ENCODE results near the gene RFWD3. TPM values are rescaled to one million over a fixed set of nuclear protein-coding genes. Genes with fewer than 3 reads are reported as not detected.

RFWD3 gene
- total RNA-seq, 1 donor from 2014 or later, result 34.3 TPM

- Histone ChIP-seq H3K4me1 (ENCODE audit: insufficient read depth, low read length) (peaks cover 7% of the 10 kb centered on the region), H3K9me3 (ENCODE audit: insufficient read depth, low read depth, low read length) (no peaks in the 10 kb centered on the region), H3K27ac (ENCODE audit: low read depth, low read length) (no peak overlapping the region), H3K4me3 (ENCODE audit: insufficient read depth, low read depth, low read length) (no peak overlapping the region), H3K36me3 (ENCODE audit: insufficient read depth, low read length) (peaks cover 28% of the 10 kb centered on the region), H3K27me3 (ENCODE audit: insufficient read depth, low read length) (no peaks in the 10 kb centered on the region), H3K4me2 (ENCODE audit: low read length) (no peak overlapping the region), H4K20me1 (ENCODE audit: insufficient read depth, low read length) (peaks cover 38% of the 10 kb centered on the region), H3K9ac (ENCODE audit: low read length) (no peak overlapping the region), H3K79me2 (ENCODE audit: insufficient read depth, low read length) (peaks cover 75% of the 10 kb centered on the region), H2AFZ (ENCODE audit: low read depth, low read length) (no peak overlapping the region)
- H3K9me3 Mint-ChIP-seq (ENCODE audit: unreplicated experiment), result no peaks in the 10 kb centered on the region
- H3K36me3 Mint-ChIP-seq (ENCODE audit: low read depth, unreplicated experiment), result peaks cover 2% of the 10 kb centered on the region
- H3K4me1 Mint-ChIP-seq (ENCODE audit: low read depth, unreplicated experiment), result peaks cover 12% of the 10 kb centered on the region
- H3K27me3 Mint-ChIP-seq (ENCODE audit: low read depth, unreplicated experiment), result no peaks in the 10 kb centered on the region
- FAIRE-seq (no peak), DNase-seq (ENCODE audit: low read depth) (no peak)
- H3K27ac Mint-ChIP-seq (ENCODE audit: unreplicated experiment), result no peak overlapping the region
- TF ChIP-seq EZH2 (IDR thresholded peaks at IDR 0.05; ENCODE audit: insufficient read depth, low read length) (no peak), CTCF (IDR thresholded peaks at IDR 0.05; ENCODE audit: insufficient read depth, low read depth, low read length) (no peak)
- no peak overlapping the region for H3K4me3 Mint-ChIP-seq (ENCODE audit: unreplicated experiment)
Observed at GRCh38 chr16:74651841-74652240, 14.8 kb downstream of the RFWD3 start.

GRCh38 chr16:74650966-74651567 lies 15.6 kb downstream of the RFWD3 start:
- H3K9me3 Mint-ChIP-seq (ENCODE audit: unreplicated experiment), result no peaks in the 10 kb centered on the region
- H3K4me3 Mint-ChIP-seq (ENCODE audit: unreplicated experiment), result no peak overlapping the region
- Histone ChIP-seq H3K4me2 (ENCODE audit: low read length) (no peak overlapping the region), H4K20me1 (ENCODE audit: insufficient read depth, low read length) (peaks cover 32% of the 10 kb centered on the region), H3K79me2 (ENCODE audit: insufficient read depth, low read length) (peaks cover 73% of the 10 kb centered on the region), H3K36me3 (ENCODE audit: insufficient read depth, low read length) (peaks cover 31% of the 10 kb centered on the region), H2AFZ (ENCODE audit: low read depth, low read length) (no peak overlapping the region), H3K9ac (ENCODE audit: low read length) (no peak overlapping the region), H3K27me3 (ENCODE audit: insufficient read depth, low read length) (no peaks in the 10 kb centered on the region), H3K9me3 (ENCODE audit: insufficient read depth, low read depth, low read length) (no peaks in the 10 kb centered on the region), H3K27ac (ENCODE audit: low read depth, low read length) (no peak overlapping the region), H3K4me3 (ENCODE audit: insufficient read depth, low read depth, low read length) (no peak overlapping the region), H3K4me1 (ENCODE audit: insufficient read depth, low read length) (peaks cover 11% of the 10 kb centered on the region)
- H3K36me3 Mint-ChIP-seq (ENCODE audit: low read depth, unreplicated experiment), result peaks cover 2% of the 10 kb centered on the region
- H3K27me3 Mint-ChIP-seq (ENCODE audit: low read depth, unreplicated experiment), result no peaks in the 10 kb centered on the region
- FAIRE-seq (no peak), DNase-seq (ENCODE audit: low read depth) (no peak)
- H3K27ac Mint-ChIP-seq (ENCODE audit: unreplicated experiment), result no peak overlapping the region
- H3K4me1 Mint-ChIP-seq (ENCODE audit: low read depth, unreplicated experiment), result peaks cover 12% of the 10 kb centered on the region
- TF ChIP-seq CTCF (IDR thresholded peaks at IDR 0.05; ENCODE audit: insufficient read depth, low read depth, low read length) (peak; percentile 51), EZH2 (IDR thresholded peaks at IDR 0.05; ENCODE audit: insufficient read depth, low read length) (no peak)

DNA sequence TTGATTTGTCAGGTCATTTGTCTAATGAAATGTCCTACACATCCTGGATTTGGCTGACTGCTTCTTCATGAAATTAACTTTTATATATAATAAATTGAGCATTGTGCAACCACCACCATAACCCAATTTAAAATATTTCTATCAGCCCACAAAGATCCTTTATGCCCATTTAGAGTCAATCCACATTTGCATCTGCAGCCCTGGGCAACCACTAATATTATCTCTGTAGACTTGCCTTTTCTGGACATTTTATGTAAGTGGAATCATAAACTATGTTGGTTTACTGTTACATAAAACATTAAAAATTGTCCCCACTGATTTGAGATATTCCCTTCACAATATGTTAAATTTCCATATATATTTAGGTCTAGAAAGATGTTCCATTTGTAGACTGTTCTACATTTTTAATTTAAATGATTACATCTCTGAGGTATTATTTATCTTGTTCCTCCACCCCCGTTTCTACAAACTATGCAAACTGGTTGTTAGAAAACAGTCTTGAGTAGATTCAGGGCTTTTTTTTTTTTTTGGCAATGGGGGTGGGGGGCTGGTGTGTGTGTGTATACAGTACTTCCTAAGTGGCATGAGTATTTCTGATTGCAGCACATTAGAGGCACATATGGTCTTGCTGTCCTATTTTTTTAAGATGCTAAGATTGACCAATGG lies 16.7 kb downstream of the RFWD3 start:
- H3K4me2 ChIP-seq (ENCODE audit: low read length), result no peak overlapping the region
- H3K4me3 Mint-ChIP-seq (ENCODE audit: unreplicated experiment), result no peak overlapping the region
- peaks cover 12% of the 10 kb centered on the region for H3K4me1 Mint-ChIP-seq (ENCODE audit: low read depth, unreplicated experiment)
- H3K27ac ChIP-seq (ENCODE audit: low read depth, low read length), result no peak overlapping the region
- no peaks in the 10 kb centered on the region for H3K36me3 Mint-ChIP-seq (ENCODE audit: low read depth, unreplicated experiment)
- peaks cover 31% of the 10 kb centered on the region for H4K20me1 ChIP-seq (ENCODE audit: insufficient read depth, low read length)
- H3K9me3 ChIP-seq (ENCODE audit: insufficient read depth, low read depth, low read length), result no peaks in the 10 kb centered on the region
- H3K27me3 Mint-ChIP-seq (ENCODE audit: low read depth, unreplicated experiment), result no peaks in the 10 kb centered on the region
- FAIRE-seq, result no peak
- no peak for DNase-seq (ENCODE audit: low read depth)
- no peak overlapping the region for H3K4me3 ChIP-seq (ENCODE audit: insufficient read depth, low read depth, low read length)
- H3K79me2 ChIP-seq (ENCODE audit: insufficient read depth, low read length), result peaks cover 65% of the 10 kb centered on the region
- peaks cover 37% of the 10 kb centered on the region for H3K36me3 ChIP-seq (ENCODE audit: insufficient read depth, low read length)
- H3K4me1 ChIP-seq (ENCODE audit: insufficient read depth, low read length), result peaks cover 11% of the 10 kb centered on the region
- H3K9ac ChIP-seq (ENCODE audit: low read length), result no peak overlapping the region
- H2AFZ ChIP-seq (ENCODE audit: low read depth, low read length), result no peak overlapping the region
- no peaks in the 10 kb centered on the region for H3K27me3 ChIP-seq (ENCODE audit: insufficient read depth, low read length)
- no peak for TF ChIP-seq CTCF (IDR thresholded peaks at IDR 0.05; ENCODE audit: insufficient read depth, low read depth, low read length)
- no peak for TF ChIP-seq EZH2 (IDR thresholded peaks at IDR 0.05; ENCODE audit: insufficient read depth, low read length)
- H3K27ac Mint-ChIP-seq (ENCODE audit: unreplicated experiment), result no peak overlapping the region
- no peaks in the 10 kb centered on the region for H3K9me3 Mint-ChIP-seq (ENCODE audit: unreplicated experiment)
